Vagina (tissue), 2 donors: ENCODE results near the gene ASMT. TPM values are rescaled to one million over a fixed set of nuclear protein-coding genes. Genes with fewer than 3 reads are reported as not detected.

Experiments
- DNase-seq, 2 donors: peaks; one replicate each; pipeline ENCODE4 v3.0.0-alpha.2; 2017; ENCODE audit errors: extremely low spot score in 2 of 2
- H3K27ac ChIP-seq: fragments of 200-600 bp; sonication (generic); one replicate; pipeline ENCODE4 v1.5.1; 2019
- H3K27me3 ChIP-seq: fragments of 200-600 bp; sonication (generic); one replicate; pipeline ENCODE4 v1.5.1; 2019
- H3K36me3 ChIP-seq, 2 donors: fragments of 200-600 bp; sonication (generic); one replicate each; pipeline ENCODE4 v1.5.1; 2017 to 2019
- H3K4me1 ChIP-seq: fragments of 200-600 bp; sonication (generic); one replicate; pipeline ENCODE4 v1.5.1; 2019
- H3K4me3 ChIP-seq, 2 donors: fragments of 200-600 bp; sonication (generic); 1 replicate in 1 of 2; 2 replicates in 1 of 2; pipeline ENCODE4 v1.5.1; 2016 to 2019
- H3K9me3 ChIP-seq: fragments of 200-600 bp; sonication (generic); one replicate; pipeline ENCODE4 v1.5.1; 2019
- POLR2A ChIP-seq, 2 donors: fragments of 450-650 bp; IDR thresholded peaks; one replicate each; pipeline ENCODE4 v1.6.1; 2017; ENCODE audit warnings: antibody characterized with exemption in 2 of 2, mild to moderate bottlenecking in 2 of 2, moderate library complexity in 2 of 2
- intact Hi-C: fragments of 100-400 bp; cut with DNase I; formaldehyde crosslinking; loops from one replicate; pipeline ENCODE4 v1.15.1; 2023
- total RNA-seq: library from RNA; depleted of rRNA; stranded (reverse); fragments of >200 nt; gene quantifications from one replicate; pipeline ENCODE4 v1.2.3, GENCODE V29; 2016
- TF ChIP-seq, protein P1 (sequence below), 3 experiments: fragments of 450-650 bp in 2 of 3; fragments of 200-600 bp in 1 of 3; sonication (generic) in 1 of 3; IDR thresholded peaks; one replicate each; pipeline ENCODE4 v1.5.1; 2017 to 2019; ENCODE audit warnings: antibody characterized with exemption in 3 of 3, mild to moderate bottlenecking in 2 of 3, moderate library complexity in 2 of 3

Gene ASMT
- total RNA-seq, 1 donor from 2014 or later: not detected

GRCh38 chrX:1686642-1687041, 71.8 kb downstream of the ASMT start:
- TF ChIP-seq POLR2A (IDR thresholded peaks at IDR 0.05): no peak
- TF ChIP-seq, protein P1, sequence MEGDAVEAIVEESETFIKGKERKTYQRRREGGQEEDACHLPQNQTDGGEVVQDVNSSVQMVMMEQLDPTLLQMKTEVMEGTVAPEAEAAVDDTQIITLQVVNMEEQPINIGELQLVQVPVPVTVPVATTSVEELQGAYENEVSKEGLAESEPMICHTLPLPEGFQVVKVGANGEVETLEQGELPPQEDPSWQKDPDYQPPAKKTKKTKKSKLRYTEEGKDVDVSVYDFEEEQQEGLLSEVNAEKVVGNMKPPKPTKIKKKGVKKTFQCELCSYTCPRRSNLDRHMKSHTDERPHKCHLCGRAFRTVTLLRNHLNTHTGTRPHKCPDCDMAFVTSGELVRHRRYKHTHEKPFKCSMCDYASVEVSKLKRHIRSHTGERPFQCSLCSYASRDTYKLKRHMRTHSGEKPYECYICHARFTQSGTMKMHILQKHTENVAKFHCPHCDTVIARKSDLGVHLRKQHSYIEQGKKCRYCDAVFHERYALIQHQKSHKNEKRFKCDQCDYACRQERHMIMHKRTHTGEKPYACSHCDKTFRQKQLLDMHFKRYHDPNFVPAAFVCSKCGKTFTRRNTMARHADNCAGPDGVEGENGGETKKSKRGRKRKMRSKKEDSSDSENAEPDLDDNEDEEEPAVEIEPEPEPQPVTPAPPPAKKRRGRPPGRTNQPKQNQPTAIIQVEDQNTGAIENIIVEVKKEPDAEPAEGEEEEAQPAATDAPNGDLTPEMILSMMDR (IDR thresholded peaks at IDR 0.05): no peak
- intact Hi-C loops: no loop called here
- Histone ChIP-seq H3K9me3 (no peaks in the 10 kb centered on the region), H3K27me3 (no peaks in the 10 kb centered on the region), H3K36me3 (no peaks in the 10 kb centered on the region), H3K4me1 (no peaks in the 10 kb centered on the region), H3K27ac (no peak overlapping the region), H3K4me3 (no peak overlapping the region)
- no peak for DNase-seq

Other genes starting within 250 kb of the ASMT start
- 442 TPM for gene SLC25A6, start 222.9 kb upstream of the ASMT start, total RNA-seq
- gene ASMTL, start 162.2 kb upstream of the ASMT start, total RNA-seq: 31.7 TPM
- 0.74 TPM for gene P2RY8, start 77.9 kb upstream of the ASMT start, total RNA-seq
- gene AKAP17A, start 23.5 kb upstream of the ASMT start, total RNA-seq: 49.8 TPM